ENCODE results near the gene TTLL11. TPM values are rescaled to one million over a fixed set of nuclear protein-coding genes. Genes with fewer than 3 reads are reported as not detected.

The TTLL11 gene
- total RNA-seq, 2 donors from 2014 or later = 2.5 to 2.6 TPM

- Mint-ChIP-seq H3K36me3 (ENCODE audit: insufficient read depth in 2 of 2) (no peaks in the 10 kb centered on the region), H3K9me3 (no peaks in the 10 kb centered on the region), H3K27ac (no peak overlapping the region), H3K4me1 (ENCODE audit: low read depth) (no peaks in the 10 kb centered on the region), H3K4me3 (no peak overlapping the region), H3K27me3 (ENCODE audit: low read depth) (no peaks in the 10 kb centered on the region)
- ATAC-seq (replicated peaks in 1 of 2) (no peak), DNase-seq (no peak)
Measured at GRCh38 chr9:122033775-122034373, 59.2 kb downstream of the TTLL11 start.

- ATAC-seq (replicated peaks in 1 of 2) (no peak), DNase-seq (no peak)
- Mint-ChIP-seq H3K27me3 (ENCODE audit: low read depth) (no peaks in the 10 kb centered on the region), H3K9me3 (no peaks in the 10 kb centered on the region), H3K4me3 (no peak overlapping the region), H3K4me1 (ENCODE audit: low read depth) (no peaks in the 10 kb centered on the region), H3K36me3 (ENCODE audit: insufficient read depth in 2 of 2) (peaks cover 0 to 4% of the 10 kb centered on the region in 2 donors), H3K27ac (no peak overlapping the region)
Measured at GRCh38 chr9:122032346-122032745, 60.8 kb downstream of the TTLL11 start.

DNA sequence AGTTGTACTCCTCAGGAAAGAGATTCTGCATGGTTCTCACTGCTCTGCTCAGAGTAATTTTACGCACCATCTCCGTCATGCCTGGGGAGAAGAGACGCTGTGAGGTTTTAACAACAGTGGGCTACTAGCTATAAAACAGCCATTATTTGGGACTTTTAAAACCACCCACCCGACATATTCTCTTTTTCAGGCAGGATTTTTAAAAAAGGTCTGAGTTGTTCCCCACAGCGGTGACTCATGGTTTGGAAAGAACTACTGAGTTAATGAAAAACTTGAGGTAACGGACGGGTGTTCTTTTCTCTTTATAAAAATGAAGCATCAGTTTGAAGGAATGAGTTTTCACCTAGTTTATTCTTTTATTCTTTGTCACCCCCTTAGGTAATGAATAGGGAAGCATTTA is 61.3 kb downstream of the TTLL11 start:
- ATAC-seq (replicated peaks in 1 of 2) = no peak
- Mint-ChIP-seq H3K36me3 (ENCODE audit: insufficient read depth in 2 of 2) (peaks cover 0 to 4% of the 10 kb centered on the region in 2 donors), H3K4me3 (no peak overlapping the region)

GRCh38 chr9:122031157-122031556 is 62.0 kb downstream of the TTLL11 start:
- H3K9me3 Mint-ChIP-seq = no peaks in the 10 kb centered on the region
- H3K27ac Mint-ChIP-seq = no peak overlapping the region
- ATAC-seq (replicated peaks in 1 of 2) (no peak), DNase-seq (no peak)
- no peaks in the 10 kb centered on the region for H3K4me1 Mint-ChIP-seq (ENCODE audit: low read depth)
- no peaks in the 10 kb centered on the region for H3K27me3 Mint-ChIP-seq (ENCODE audit: low read depth)
- H3K4me3 Mint-ChIP-seq = no peak overlapping the region
- H3K36me3 Mint-ChIP-seq (ENCODE audit: insufficient read depth in 2 of 2) = peaks cover 0 to 4% of the 10 kb centered on the region in 2 donors

More for the DNA sequence above, 61.3 kb downstream of the TTLL11 start:
- Mint-ChIP-seq H3K9me3 (no peaks in the 10 kb centered on the region), H3K27ac (no peak overlapping the region), H3K4me1 (ENCODE audit: low read depth) (no peaks in the 10 kb centered on the region), H3K27me3 (ENCODE audit: low read depth) (no peaks in the 10 kb centered on the region)
- no peak for DNase-seq

- Mint-ChIP-seq H3K36me3 (ENCODE audit: insufficient read depth in 2 of 2) (peaks cover 0 to 9% of the 10 kb centered on the region in 2 donors), H3K27ac (no peak overlapping the region), H3K4me3 (no peak overlapping the region), H3K27me3 (ENCODE audit: low read depth) (no peaks in the 10 kb centered on the region), H3K4me1 (ENCODE audit: low read depth) (no peaks in the 10 kb centered on the region), H3K9me3 (no peaks in the 10 kb centered on the region)
- DNase-seq (no peak), ATAC-seq (replicated peaks in 1 of 2) (no peak)
Measured at GRCh38 chr9:122030357-122030756, 62.8 kb downstream of the TTLL11 start.

- Mint-ChIP-seq H3K36me3 (ENCODE audit: insufficient read depth in 2 of 2) (peaks cover 0 to 9% of the 10 kb centered on the region in 2 donors), H3K9me3 (no peaks in the 10 kb centered on the region), H3K4me3 (no peak overlapping the region), H3K27me3 (ENCODE audit: low read depth) (no peaks in the 10 kb centered on the region), H3K27ac (no peak overlapping the region), H3K4me1 (ENCODE audit: low read depth) (no peaks in the 10 kb centered on the region)
- no peak for ATAC-seq (replicated peaks in 1 of 2)
- no peak for DNase-seq
Measured at GRCh38 chr9:122029898-122030297, 63.2 kb downstream of the TTLL11 start.

DNA sequence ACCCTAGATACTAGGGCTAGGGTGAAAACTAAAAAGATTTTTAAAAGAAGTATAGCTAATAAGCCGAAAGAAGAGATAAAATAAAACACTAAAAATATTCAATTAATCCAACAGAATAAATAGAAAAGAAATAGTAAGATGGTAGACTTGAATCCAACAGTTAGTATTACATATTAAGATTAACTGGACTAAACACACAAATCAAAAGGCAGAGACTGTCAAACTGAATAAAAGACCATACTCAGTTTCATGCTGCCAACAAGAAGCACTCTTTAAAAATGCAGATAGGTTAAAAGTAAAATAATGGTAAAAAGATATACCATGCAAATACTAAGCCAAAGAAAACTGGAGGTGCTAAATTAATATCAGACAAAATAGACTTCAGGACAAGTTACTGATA is 65.0 kb downstream of the TTLL11 start:
- Mint-ChIP-seq H3K9me3 (peaks cover 0 to 2% of the 10 kb centered on the region in 2 donors), H3K27me3 (ENCODE audit: low read depth) (no peaks in the 10 kb centered on the region), H3K27ac (no peak overlapping the region), H3K4me3 (no peak overlapping the region), H3K36me3 (ENCODE audit: insufficient read depth in 2 of 2) (peaks cover 0 to 14% of the 10 kb centered on the region in 2 donors), H3K4me1 (ENCODE audit: low read depth) (no peaks in the 10 kb centered on the region)
- ATAC-seq (replicated peaks in 1 of 2) = no peak
- DNase-seq = no peak

DNA sequence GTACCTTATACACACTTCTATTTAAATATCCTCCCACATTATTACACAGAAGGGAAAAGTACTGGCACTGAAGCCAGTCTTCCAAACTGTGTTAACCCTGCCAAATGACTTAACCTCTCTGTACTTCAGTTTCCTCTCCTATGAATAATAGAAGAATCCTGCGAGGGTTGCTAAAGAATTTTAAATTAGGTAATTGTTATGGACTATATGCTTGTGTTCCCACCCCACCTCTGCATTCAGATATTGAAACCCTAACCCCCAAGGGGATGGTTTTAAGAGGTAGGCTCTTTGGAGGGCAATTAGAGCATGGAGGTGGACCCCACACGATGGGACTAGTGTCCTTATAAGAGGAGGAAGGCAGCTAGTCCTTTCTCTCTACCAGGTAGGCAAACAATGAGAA is 72.7 kb downstream of the TTLL11 start:
- Mint-ChIP-seq H3K36me3 (ENCODE audit: insufficient read depth in 2 of 2) (peaks cover 0 to 6% of the 10 kb centered on the region in 2 donors), H3K9me3 (peaks cover 0 to 2% of the 10 kb centered on the region in 2 donors), H3K4me1 (ENCODE audit: low read depth) (no peaks in the 10 kb centered on the region), H3K27me3 (ENCODE audit: low read depth) (no peaks in the 10 kb centered on the region), H3K27ac (no peak overlapping the region), H3K4me3 (no peak overlapping the region)
- no peak for ATAC-seq (replicated peaks in 1 of 2)
- DNase-seq = no peak

DNA sequence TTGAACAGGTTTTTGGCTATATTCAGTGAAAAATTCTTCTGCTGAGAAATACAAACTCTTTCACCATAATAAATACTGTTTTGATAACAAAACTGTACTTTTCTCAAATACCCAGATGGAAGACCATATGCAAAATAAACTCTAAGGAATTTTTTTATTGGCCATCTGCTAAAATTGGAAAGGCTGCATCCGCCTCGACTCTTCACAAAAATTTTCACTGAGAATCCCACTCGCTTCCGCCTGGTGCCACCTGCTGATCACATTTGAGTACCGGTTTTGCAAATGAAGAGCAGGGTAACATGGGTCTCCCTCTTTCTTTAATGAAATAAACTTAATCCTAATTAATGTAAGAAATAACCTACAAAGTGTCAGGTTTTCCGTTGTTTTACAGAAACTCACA is 76.4 kb downstream of the TTLL11 start:
- no peak for DNase-seq
- Mint-ChIP-seq H3K27ac (no peak overlapping the region), H3K9me3 (no peaks in the 10 kb centered on the region)

GRCh38 chr9:122016309-122016708 is 76.8 kb downstream of the TTLL11 start:
- DNase-seq (no peak), ATAC-seq (replicated peaks in 1 of 2) (no peak)
- Mint-ChIP-seq H3K27ac (no peak overlapping the region), H3K9me3 (no peaks in the 10 kb centered on the region), H3K27me3 (ENCODE audit: low read depth) (no peaks in the 10 kb centered on the region), H3K36me3 (ENCODE audit: insufficient read depth in 2 of 2) (no peaks in the 10 kb centered on the region), H3K4me1 (ENCODE audit: low read depth) (no peaks in the 10 kb centered on the region), H3K4me3 (no peak overlapping the region)

More for the DNA sequence above, 76.4 kb downstream of the TTLL11 start:
- H3K36me3 Mint-ChIP-seq (ENCODE audit: insufficient read depth in 2 of 2) = no peaks in the 10 kb centered on the region
- no peaks in the 10 kb centered on the region for H3K4me1 Mint-ChIP-seq (ENCODE audit: low read depth)
- no peak overlapping the region for H3K4me3 Mint-ChIP-seq
- ATAC-seq (replicated peaks in 1 of 2) = no peak
- no peaks in the 10 kb centered on the region for H3K27me3 Mint-ChIP-seq (ENCODE audit: low read depth)

DNA sequence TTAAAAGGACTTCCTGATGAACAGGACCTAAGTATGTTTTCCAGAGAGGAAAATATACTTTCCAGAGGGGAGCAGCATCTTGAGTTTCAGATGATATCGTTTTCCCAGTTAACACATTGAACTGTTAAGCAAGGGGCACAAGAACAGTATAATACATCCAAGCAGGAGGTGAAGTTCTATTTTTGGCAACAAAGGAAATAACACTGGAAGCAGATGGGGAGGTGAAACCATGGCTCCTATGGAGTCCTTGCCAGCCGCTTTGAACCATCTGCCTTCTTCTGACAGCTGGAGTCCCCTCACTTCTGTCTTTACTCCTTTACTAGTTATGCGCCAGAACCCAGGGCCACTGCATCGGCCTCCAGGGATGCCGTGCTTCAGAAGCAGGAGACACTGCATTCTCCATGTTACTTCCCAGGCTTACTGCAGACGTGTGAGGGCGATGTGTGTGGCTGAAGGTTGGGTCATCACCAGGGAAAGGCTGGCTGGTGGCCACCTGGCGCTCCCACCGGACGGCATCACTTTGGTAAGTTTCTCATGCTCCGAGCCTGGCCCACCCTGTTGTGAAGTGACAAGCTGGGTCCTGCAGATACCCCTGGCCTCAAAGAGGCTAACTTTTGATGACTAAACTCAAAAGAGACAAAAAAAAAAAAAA is 77.8 kb downstream of the TTLL11 start:
- DNase-seq (no peak), ATAC-seq (replicated peaks in 1 of 2) (no peak)
- H3K4me1 Mint-ChIP-seq (ENCODE audit: low read depth) = no peaks in the 10 kb centered on the region
- no peaks in the 10 kb centered on the region for H3K9me3 Mint-ChIP-seq
- H3K27me3 Mint-ChIP-seq (ENCODE audit: low read depth) = no peaks in the 10 kb centered on the region
- no peak overlapping the region for H3K27ac Mint-ChIP-seq
- no peaks in the 10 kb centered on the region for H3K36me3 Mint-ChIP-seq (ENCODE audit: insufficient read depth in 2 of 2)
- H3K4me3 Mint-ChIP-seq = no peak overlapping the region

GRCh38 chr9:122011818-122012498 is 81.2 kb downstream of the TTLL11 start:
- Mint-ChIP-seq H3K36me3 (ENCODE audit: insufficient read depth in 2 of 2) (no peaks in the 10 kb centered on the region), H3K27ac (no peak overlapping the region), H3K27me3 (ENCODE audit: low read depth) (no peaks in the 10 kb centered on the region), H3K4me1 (ENCODE audit: low read depth) (no peaks in the 10 kb centered on the region), H3K4me3 (no peak overlapping the region), H3K9me3 (no peaks in the 10 kb centered on the region)
- ATAC-seq (replicated peaks in 1 of 2) (no peak), DNase-seq (no peak)

- Mint-ChIP-seq H3K27ac (no peak overlapping the region), H3K4me1 (ENCODE audit: low read depth) (no peaks in the 10 kb centered on the region), H3K4me3 (no peak overlapping the region), H3K9me3 (no peaks in the 10 kb centered on the region), H3K27me3 (ENCODE audit: low read depth) (no peaks in the 10 kb centered on the region), H3K36me3 (ENCODE audit: insufficient read depth in 2 of 2) (no peaks in the 10 kb centered on the region)
- DNase-seq (no peak), ATAC-seq (replicated peaks in 1 of 2) (no peak)
Measured at GRCh38 chr9:122008559-122008958, 84.5 kb downstream of the TTLL11 start.
